ENCODE data around the gene RAB26.

Gene RAB26

DNA sequence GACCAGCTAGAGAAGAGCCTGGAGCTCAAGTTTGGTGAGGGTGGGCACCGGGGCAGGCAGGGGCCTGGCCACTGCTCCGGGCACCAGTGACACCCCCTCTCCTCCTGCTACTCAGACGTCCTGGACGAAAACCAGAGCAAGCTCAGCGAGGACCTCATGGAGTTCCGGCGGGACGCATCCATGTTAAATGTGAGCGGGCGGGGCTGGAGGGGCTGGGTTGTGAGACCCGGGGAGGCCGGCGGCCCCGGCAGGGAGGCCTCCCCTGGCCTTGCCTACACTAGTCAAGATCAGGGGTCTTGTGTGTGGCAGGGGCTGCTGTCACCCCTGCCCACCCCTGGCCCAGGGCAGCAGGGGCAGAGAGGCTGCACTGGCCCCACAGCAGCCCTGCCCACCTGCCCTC is 24.9 kb downstream of the RAB26 start:
- Histone ChIP-seq H3K36me3 (ENCODE audit: control insufficient read depth, insufficient read depth, low read length) (peaks cover 21% of the 10 kb centered on the region), H3K4me3 (ENCODE audit: insufficient read depth, low read depth, low read length) (no peak overlapping the region)
- WGBS, 2 experiments, result 91 to 97% methylated on average over 14 of the region's 14 CpGs

GRCh38 chr16:2173916-2174315 is 25.5 kb downstream of the RAB26 start:
- no peak overlapping the region for H3K4me3 ChIP-seq (ENCODE audit: insufficient read depth, low read depth, low read length)
- H3K36me3 ChIP-seq (ENCODE audit: control insufficient read depth, insufficient read depth, low read length), result peaks cover 21% of the 10 kb centered on the region
- H3K27me3 ChIP-seq (ENCODE audit: control insufficient read depth, insufficient read depth, low read length, poor library complexity, severe bottlenecking), result no peaks in the 10 kb centered on the region
- no peaks in the 10 kb centered on the region for H3K9me3 ChIP-seq (ENCODE audit: control insufficient read depth, low read length)
- H3K4me1 ChIP-seq (ENCODE audit: control insufficient read depth, insufficient read depth, low read length), result no peaks in the 10 kb centered on the region
- 94 to 97% methylated on average over 4 of the region's 4 CpGs for WGBS, 2 experiments
- H3K27ac ChIP-seq (ENCODE audit: insufficient read depth, low read depth, low read length, poor library complexity, severe bottlenecking), result no peak overlapping the region

More for the DNA sequence above, 24.9 kb downstream of the RAB26 start:
- no peaks in the 10 kb centered on the region for H3K4me1 ChIP-seq (ENCODE audit: control insufficient read depth, insufficient read depth, low read length)
- H3K27ac ChIP-seq (ENCODE audit: insufficient read depth, low read depth, low read length, poor library complexity, severe bottlenecking), result no peak overlapping the region
- H3K27me3 ChIP-seq (ENCODE audit: control insufficient read depth, insufficient read depth, low read length, poor library complexity, severe bottlenecking), result no peaks in the 10 kb centered on the region
- H3K9me3 ChIP-seq (ENCODE audit: control insufficient read depth, low read length), result no peaks in the 10 kb centered on the region

DNA sequence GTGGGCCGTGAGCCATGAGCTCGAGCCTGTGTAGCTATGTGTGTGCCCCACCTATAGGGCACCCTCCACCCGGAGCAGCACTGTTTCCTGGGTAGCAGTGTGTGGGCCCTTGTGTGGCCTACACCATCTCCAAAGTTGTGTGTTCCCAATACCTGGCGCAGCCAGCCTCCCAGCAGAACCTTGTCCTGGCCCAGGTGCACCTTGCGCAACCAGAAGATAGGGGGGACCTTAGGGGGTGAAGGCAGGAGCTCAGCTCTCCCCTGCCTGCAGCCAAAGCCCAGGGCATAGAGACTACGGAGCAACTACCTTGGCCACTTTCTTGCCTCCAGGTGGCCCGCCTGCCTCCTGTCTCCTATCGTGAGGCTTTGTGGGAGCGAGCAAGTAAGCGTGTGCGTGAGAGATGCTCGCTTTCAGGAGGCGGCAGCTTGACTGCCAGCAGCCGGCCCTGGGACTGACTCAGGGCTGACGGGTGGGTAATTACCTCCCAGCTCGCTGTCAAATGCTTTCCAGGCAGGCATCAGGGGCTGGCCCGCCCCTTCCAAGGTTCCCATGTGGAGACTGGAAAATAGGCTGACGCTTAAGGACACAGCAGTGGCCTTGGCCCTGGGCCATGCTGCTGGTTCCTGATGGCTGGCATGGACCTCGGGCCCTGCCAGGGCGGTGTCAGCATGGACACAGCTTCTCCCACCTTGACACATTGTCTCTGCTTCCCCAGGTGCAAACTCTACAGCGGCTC is 26.1 kb downstream of the RAB26 start:
- Histone ChIP-seq H3K27ac (ENCODE audit: insufficient read depth, low read depth, low read length, poor library complexity, severe bottlenecking) (no peak overlapping the region), H3K36me3 (ENCODE audit: control insufficient read depth, insufficient read depth, low read length) (peaks cover 18% of the 10 kb centered on the region), H3K4me1 (ENCODE audit: control insufficient read depth, insufficient read depth, low read length) (no peaks in the 10 kb centered on the region), H3K27me3 (ENCODE audit: control insufficient read depth, insufficient read depth, low read length, poor library complexity, severe bottlenecking) (no peaks in the 10 kb centered on the region), H3K9me3 (ENCODE audit: control insufficient read depth, low read length) (no peaks in the 10 kb centered on the region), H3K4me3 (ENCODE audit: insufficient read depth, low read depth, low read length) (no peak overlapping the region)
- 95 to 96% methylated on average over 21 of the region's 21 CpGs for WGBS, 2 experiments

GRCh38 chr16:2175454-2175853 is 27.0 kb downstream of the RAB26 start:
- no peak overlapping the region for H3K4me3 ChIP-seq (ENCODE audit: insufficient read depth, low read depth, low read length)
- peaks cover 18% of the 10 kb centered on the region for H3K36me3 ChIP-seq (ENCODE audit: control insufficient read depth, insufficient read depth, low read length)
- no peak overlapping the region for H3K27ac ChIP-seq (ENCODE audit: insufficient read depth, low read depth, low read length, poor library complexity, severe bottlenecking)
- WGBS, 2 experiments, result 94 to 96% methylated on average over 10 of the region's 10 CpGs
- no peaks in the 10 kb centered on the region for H3K9me3 ChIP-seq (ENCODE audit: control insufficient read depth, low read length)
- no peaks in the 10 kb centered on the region for H3K27me3 ChIP-seq (ENCODE audit: control insufficient read depth, insufficient read depth, low read length, poor library complexity, severe bottlenecking)
- H3K4me1 ChIP-seq (ENCODE audit: control insufficient read depth, insufficient read depth, low read length), result no peaks in the 10 kb centered on the region

DNA sequence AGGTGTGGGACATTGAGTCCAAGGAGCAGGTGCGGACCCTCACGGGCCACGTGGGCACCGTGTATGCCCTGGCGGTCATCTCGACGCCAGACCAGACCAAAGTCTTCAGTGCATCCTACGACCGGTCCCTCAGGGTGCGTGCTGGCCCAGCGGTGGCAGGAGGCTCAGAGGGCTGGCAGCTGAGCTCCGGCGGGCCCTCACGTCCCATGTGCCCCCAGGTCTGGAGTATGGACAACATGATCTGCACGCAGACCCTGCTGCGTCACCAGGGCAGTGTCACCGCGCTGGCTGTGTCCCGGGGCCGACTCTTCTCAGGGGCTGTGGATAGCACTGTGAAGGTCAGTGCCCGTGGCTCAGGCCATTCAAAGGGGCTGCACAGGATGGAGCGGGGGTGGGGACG is 27.6 kb downstream of the RAB26 start:
- 97% methylated on average over 23 of the region's 23 CpGs for WGBS, 2 experiments
- H3K4me1 ChIP-seq (ENCODE audit: control insufficient read depth, insufficient read depth, low read length), result peaks cover under 1% of the 10 kb centered on the region
- H3K27ac ChIP-seq (ENCODE audit: insufficient read depth, low read depth, low read length, poor library complexity, severe bottlenecking), result no peak overlapping the region
- no peaks in the 10 kb centered on the region for H3K27me3 ChIP-seq (ENCODE audit: control insufficient read depth, insufficient read depth, low read length, poor library complexity, severe bottlenecking)
- H3K9me3 ChIP-seq (ENCODE audit: control insufficient read depth, low read length), result no peaks in the 10 kb centered on the region
- peaks cover 18% of the 10 kb centered on the region for H3K36me3 ChIP-seq (ENCODE audit: control insufficient read depth, insufficient read depth, low read length)
- H3K4me3 ChIP-seq (ENCODE audit: insufficient read depth, low read depth, low read length), result no peak overlapping the region

- no peak overlapping the region for H3K4me3 ChIP-seq (ENCODE audit: insufficient read depth, low read depth, low read length)
- peaks cover 18% of the 10 kb centered on the region for H3K36me3 ChIP-seq (ENCODE audit: control insufficient read depth, insufficient read depth, low read length)
- peaks cover 5% of the 10 kb centered on the region for H3K4me1 ChIP-seq (ENCODE audit: control insufficient read depth, insufficient read depth, low read length)
- H3K27ac ChIP-seq (ENCODE audit: insufficient read depth, low read depth, low read length, poor library complexity, severe bottlenecking), result no peak overlapping the region
- H3K9me3 ChIP-seq (ENCODE audit: control insufficient read depth, low read length), result no peaks in the 10 kb centered on the region
- WGBS, 2 experiments, result 95% methylated on average over 18 of the region's 18 CpGs
- no peaks in the 10 kb centered on the region for H3K27me3 ChIP-seq (ENCODE audit: control insufficient read depth, insufficient read depth, low read length, poor library complexity, severe bottlenecking)
These were observed 28.7 kb downstream of the RAB26 start for GRCh38 chr16:2177101-2177500.

- Histone ChIP-seq H3K36me3 (ENCODE audit: control insufficient read depth, insufficient read depth, low read length) (peaks cover 18% of the 10 kb centered on the region), H3K27me3 (ENCODE audit: control insufficient read depth, insufficient read depth, low read length, poor library complexity, severe bottlenecking) (no peaks in the 10 kb centered on the region), H3K9me3 (ENCODE audit: control insufficient read depth, low read length) (no peaks in the 10 kb centered on the region), H3K4me3 (ENCODE audit: insufficient read depth, low read depth, low read length) (no peak overlapping the region), H3K27ac (ENCODE audit: insufficient read depth, low read depth, low read length, poor library complexity, severe bottlenecking) (no peak overlapping the region), H3K4me1 (ENCODE audit: control insufficient read depth, insufficient read depth, low read length) (peaks cover 5% of the 10 kb centered on the region)
- WGBS, 2 experiments, result 95 to 96% methylated on average over 20 of the region's 20 CpGs
These were observed 29.1 kb downstream of the RAB26 start for GRCh38 chr16:2177561-2177960.

GRCh38 chr16:2178321-2179106 is 30.1 kb downstream of the RAB26 start:
- 66 to 73% methylated on average over 106 of the region's 106 CpGs for WGBS, 2 experiments
- H3K4me1 ChIP-seq (ENCODE audit: control insufficient read depth, insufficient read depth, low read length), result peaks cover 5% of the 10 kb centered on the region
- no peaks in the 10 kb centered on the region for H3K27me3 ChIP-seq (ENCODE audit: control insufficient read depth, insufficient read depth, low read length, poor library complexity, severe bottlenecking)
- H3K27ac ChIP-seq (ENCODE audit: insufficient read depth, low read depth, low read length, poor library complexity, severe bottlenecking), result no peak overlapping the region
- H3K4me3 ChIP-seq (ENCODE audit: insufficient read depth, low read depth, low read length), result no peak overlapping the region
- H3K36me3 ChIP-seq (ENCODE audit: control insufficient read depth, insufficient read depth, low read length), result peaks cover 18% of the 10 kb centered on the region
- H3K9me3 ChIP-seq (ENCODE audit: control insufficient read depth, low read length), result no peaks in the 10 kb centered on the region

DNA sequence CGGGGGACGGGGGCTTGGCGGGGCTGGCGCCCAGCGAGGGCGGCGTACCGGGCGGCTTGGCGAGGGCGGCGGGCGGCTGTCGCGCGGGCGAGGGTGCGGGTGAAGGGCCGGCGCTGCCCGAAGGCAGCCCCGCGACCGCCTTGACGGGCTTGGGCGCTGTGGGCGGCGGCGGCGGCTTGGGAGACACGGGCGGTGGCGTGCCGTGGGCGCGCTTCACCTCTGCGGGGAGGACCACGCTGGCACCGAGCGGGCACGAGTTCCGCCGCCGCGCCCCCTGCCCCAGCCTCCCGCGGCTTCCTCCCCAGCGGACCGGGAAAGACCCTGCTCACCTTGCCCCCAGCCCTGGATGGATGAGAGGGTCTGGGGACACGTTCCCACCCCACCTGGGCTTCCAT is 30.7 kb downstream of the RAB26 start:
- H3K36me3 ChIP-seq (ENCODE audit: control insufficient read depth, insufficient read depth, low read length), result peaks cover 15% of the 10 kb centered on the region
- no peak overlapping the region for H3K27ac ChIP-seq (ENCODE audit: insufficient read depth, low read depth, low read length, poor library complexity, severe bottlenecking)
- H3K27me3 ChIP-seq (ENCODE audit: control insufficient read depth, insufficient read depth, low read length, poor library complexity, severe bottlenecking), result no peaks in the 10 kb centered on the region
- no peak overlapping the region for H3K4me3 ChIP-seq (ENCODE audit: insufficient read depth, low read depth, low read length)
- H3K4me1 ChIP-seq (ENCODE audit: control insufficient read depth, insufficient read depth, low read length), result peaks cover 5% of the 10 kb centered on the region
- H3K9me3 ChIP-seq (ENCODE audit: control insufficient read depth, low read length), result no peaks in the 10 kb centered on the region
- 92 to 94% methylated on average over 50 of the region's 50 CpGs for WGBS, 2 experiments

- Histone ChIP-seq H3K27ac (ENCODE audit: insufficient read depth, low read depth, low read length, poor library complexity, severe bottlenecking) (no peak overlapping the region), H3K27me3 (ENCODE audit: control insufficient read depth, insufficient read depth, low read length, poor library complexity, severe bottlenecking) (no peaks in the 10 kb centered on the region), H3K4me1 (ENCODE audit: control insufficient read depth, insufficient read depth, low read length) (peaks cover 5% of the 10 kb centered on the region), H3K9me3 (ENCODE audit: control insufficient read depth, low read length) (no peaks in the 10 kb centered on the region), H3K36me3 (ENCODE audit: control insufficient read depth, insufficient read depth, low read length) (peaks cover 13% of the 10 kb centered on the region), H3K4me3 (ENCODE audit: insufficient read depth, low read depth, low read length) (no peak overlapping the region)
- WGBS, 2 experiments, result 96% methylated on average over 31 of the region's 31 CpGs
These were observed 31.2 kb downstream of the RAB26 start for GRCh38 chr16:2179576-2179975.

Data from ectodermal cell (in vitro differentiated cells).